Bronchial epithelial cell (primary cell): ENCODE results near the gene PLA2G4E. TPM values are rescaled to one million over a fixed set of nuclear protein-coding genes. Genes with fewer than 3 reads are reported as not detected.

Experiments used
- DNase-seq: peaks from one replicate; pipeline ENCODE4 v3.0.0-alpha.2; 2010; ENCODE audit warnings: low read depth
- FAIRE-seq: peaks from 2 replicates; lab custom pipeline; 2011; peaks lifted over from hg19 to GRCh38; lab: Jason Lieb, UNC
- H3K27me3 ChIP-seq: 2 replicates; pipeline ENCODE4 v1.5.1; 2011; ENCODE audit warnings: low read length; ENCODE audit not compliant: control insufficient read depth, insufficient read depth
- H3K36me3 ChIP-seq: 2 replicates; pipeline ENCODE4 v1.5.1; 2011; ENCODE audit warnings: low read length; ENCODE audit not compliant: control insufficient read depth, insufficient read depth
- H3K4me3 ChIP-seq: 2 replicates; pipeline ENCODE4 v1.5.1; 2011; ENCODE audit warnings: mild to moderate bottlenecking, low read depth, low read length, control low read depth
- CTCF ChIP-seq: IDR thresholded peaks from 2 replicates; pipeline ENCODE4 v1.5.1; 2011; ENCODE audit warnings: mild to moderate bottlenecking, moderate library complexity, low read length, control low read depth, inconsistent platforms; ENCODE audit not compliant: insufficient read depth, severe bottlenecking
- total RNA-seq: library from RNA; depleted of rRNA; stranded (reverse); fragments of >200 nt; gene quantifications from 2 replicates; pipeline ENCODE4 v1.2.1, GENCODE V29; 2014

The PLA2G4E gene
- total RNA-seq, 1 donor from 2014 or later, result under 0.01 TPM

DNA sequence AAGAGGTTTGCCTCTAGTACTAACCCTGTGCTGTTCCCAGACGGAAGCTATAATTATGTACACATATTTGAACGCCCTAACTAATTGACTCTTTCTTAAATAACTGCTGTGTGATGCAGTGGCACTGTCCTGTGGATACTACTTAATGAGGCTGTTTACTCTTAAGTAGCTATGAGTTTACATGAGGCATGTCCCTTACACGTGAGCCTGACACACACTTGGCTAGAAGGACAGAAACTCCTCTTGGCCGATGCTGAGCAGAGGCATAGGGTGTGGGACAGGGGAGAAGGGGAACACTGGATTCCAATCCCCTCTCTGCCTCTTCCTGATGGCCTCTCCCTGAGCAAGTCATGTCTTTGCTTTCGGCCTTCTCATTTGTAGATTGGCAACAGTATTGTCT, 70.4 kb downstream of the PLA2G4E start:
- no peak overlapping the region for H3K4me3 ChIP-seq
- H3K27me3 ChIP-seq, result no peaks in the 10 kb centered on the region
- H3K36me3 ChIP-seq, result peaks cover 18% of the 10 kb centered on the region
- peak; percentile 94 for FAIRE-seq
- no peak for TF ChIP-seq CTCF
- no peak for DNase-seq

DNA sequence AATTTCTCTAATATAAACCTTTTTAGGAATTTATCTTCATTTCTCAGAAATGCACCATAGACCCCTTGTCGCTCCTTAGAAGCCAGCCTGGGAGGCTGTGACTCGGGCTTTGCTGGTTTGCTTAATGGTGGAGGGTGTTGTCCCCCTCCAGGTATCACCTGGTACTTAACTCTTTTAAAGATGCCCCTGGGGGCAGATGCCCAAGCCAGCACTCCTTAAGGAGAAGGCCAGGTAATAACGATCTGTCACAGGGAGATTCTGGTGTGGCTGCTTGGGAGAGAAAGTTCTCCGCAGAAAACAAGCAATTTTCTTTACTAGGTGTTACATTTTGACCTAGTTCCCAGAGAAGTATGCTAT, 70.7 kb downstream of the PLA2G4E start:
- Histone ChIP-seq H3K4me3 (no peak overlapping the region), H3K27me3 (no peaks in the 10 kb centered on the region), H3K36me3 (peaks cover 18% of the 10 kb centered on the region)
- DNase-seq, result no peak
- no peak for TF ChIP-seq CTCF
- FAIRE-seq, result no peak

- Histone ChIP-seq H3K27me3 (no peaks in the 10 kb centered on the region), H3K36me3 (peaks cover 18% of the 10 kb centered on the region), H3K4me3 (no peak overlapping the region)
- no peak for DNase-seq
- no peak for FAIRE-seq
- TF ChIP-seq CTCF, result no peak
These were observed 71.3 kb downstream of the PLA2G4E start for GRCh38 chr15:41949401-41950126.

- Histone ChIP-seq H3K4me3 (no peak overlapping the region), H3K27me3 (no peaks in the 10 kb centered on the region), H3K36me3 (peaks cover 16% of the 10 kb centered on the region)
- FAIRE-seq (no peak), DNase-seq (no peak)
- no peak for TF ChIP-seq CTCF
These were observed 72.4 kb downstream of the PLA2G4E start for GRCh38 chr15:41948490-41948889.

- Histone ChIP-seq H3K4me3 (no peak overlapping the region), H3K36me3 (peaks cover 14% of the 10 kb centered on the region), H3K27me3 (no peaks in the 10 kb centered on the region)
- no peak for TF ChIP-seq CTCF
- DNase-seq (peak; percentile 74), FAIRE-seq (peak; percentile 88)
These were observed 73.9 kb downstream of the PLA2G4E start for GRCh38 chr15:41946970-41947369.

DNA sequence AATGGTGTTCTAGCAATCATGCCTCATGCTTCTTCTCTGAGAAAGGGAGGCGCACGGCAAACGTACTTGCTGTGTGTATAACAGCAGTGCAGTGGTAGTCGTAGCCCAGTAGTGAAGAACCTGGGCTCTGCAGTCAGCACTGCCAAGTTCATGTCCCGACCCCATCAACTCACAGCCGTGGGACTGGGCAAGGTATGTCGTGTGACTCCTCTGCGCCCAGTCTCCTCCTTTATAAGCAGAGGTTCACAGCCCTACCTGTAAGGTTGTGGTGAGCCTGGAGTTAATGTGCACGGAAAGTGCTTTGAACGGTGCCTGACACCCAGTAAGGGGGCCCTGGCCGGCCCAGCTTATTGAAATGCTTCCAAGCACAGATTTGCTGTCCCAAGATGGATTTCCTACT, 75.1 kb downstream of the PLA2G4E start:
- no peaks in the 10 kb centered on the region for H3K27me3 ChIP-seq
- peak; percentile 52 for FAIRE-seq
- no peak for TF ChIP-seq CTCF
- peaks cover 15% of the 10 kb centered on the region for H3K36me3 ChIP-seq
- no peak for DNase-seq
- no peak overlapping the region for H3K4me3 ChIP-seq
